T-helper 1 cell treated with Interleukin-12 subunit alpha and Interleukin-12 subunit beta and Interleukin-4 antibody, amounts not matched to agents 30 μg/mL and 1 μg/mL, for 36 hours (primary cell): Measurements from ENCODE around the gene RAVER2.
"Not testable (repeated sequence)": the region's sequence is repeated elsewhere in the genome, so short reads cannot be mapped to it uniquely, and the experiment has no call there.

Experiments
- H3K27ac Mint-ChIP-seq: one replicate; pipeline ENCODE4 v1.8.0; 2021; ENCODE audit warnings: mild to moderate bottlenecking, mixed read lengths
- H3K27me3 Mint-ChIP-seq: one replicate; pipeline ENCODE4 v1.8.0; 2021; ENCODE audit warnings: low read depth, mixed read lengths
- H3K36me3 Mint-ChIP-seq: one replicate; pipeline ENCODE4 v1.8.0; 2021; ENCODE audit warnings: low read depth, mixed read lengths
- H3K4me1 Mint-ChIP-seq: one replicate; pipeline ENCODE4 v1.8.0; 2021; ENCODE audit warnings: low read depth, mixed read lengths
- H3K4me3 Mint-ChIP-seq: one replicate; pipeline ENCODE4 v1.8.0; 2021; ENCODE audit warnings: mild to moderate bottlenecking, moderate library complexity, mixed read lengths
- H3K9me3 Mint-ChIP-seq: one replicate; pipeline ENCODE4 v1.8.0; 2021; ENCODE audit warnings: mixed read lengths

The RAVER2 gene

GRCh38 chr1:64734287-64734652 is 10.6 kb upstream of the RAVER2 start:
- Mint-ChIP-seq H3K36me3 (no peaks in the 10 kb centered on the region), H3K27me3 (peaks cover 3% of the 10 kb centered on the region), H3K9me3 (no peaks in the 10 kb centered on the region), H3K4me3 (no peak overlapping the region), H3K4me1 (no peaks in the 10 kb centered on the region), H3K27ac (no peak overlapping the region)

GRCh38 chr1:64740687-64741086 is 4.2 kb upstream of the RAVER2 start:
- not testable (repeated sequence) for H3K4me1 Mint-ChIP-seq, H3K4me3 Mint-ChIP-seq, H3K9me3 Mint-ChIP-seq, H3K27ac Mint-ChIP-seq, H3K36me3 Mint-ChIP-seq
- peaks cover 26% of the 10 kb centered on the region for H3K27me3 Mint-ChIP-seq

GRCh38 chr1:64743954-64744491 is 852 bp upstream of the RAVER2 start:
- peaks cover 35% of the 10 kb centered on the region for H3K27me3 Mint-ChIP-seq
- H3K9me3 Mint-ChIP-seq: no peaks in the 10 kb centered on the region
- H3K36me3 Mint-ChIP-seq: no peaks in the 10 kb centered on the region
- peaks cover 6% of the 10 kb centered on the region for H3K4me1 Mint-ChIP-seq
- no peak overlapping the region for H3K27ac Mint-ChIP-seq
- peak overlapping the region; percentile 75 for H3K4me3 Mint-ChIP-seq

GRCh38 chr1:64745181-64745985 is 508 bp downstream of the RAVER2 start:
- peaks cover 35% of the 10 kb centered on the region for H3K27me3 Mint-ChIP-seq
- peak overlapping the region; percentile 73 for H3K4me3 Mint-ChIP-seq
- H3K9me3 Mint-ChIP-seq: no peaks in the 10 kb centered on the region
- H3K27ac Mint-ChIP-seq: no peak overlapping the region
- no peaks in the 10 kb centered on the region for H3K36me3 Mint-ChIP-seq
- peaks cover 6% of the 10 kb centered on the region for H3K4me1 Mint-ChIP-seq

- peaks cover 35% of the 10 kb centered on the region for H3K27me3 Mint-ChIP-seq
- peaks cover 6% of the 10 kb centered on the region for H3K4me1 Mint-ChIP-seq
- no peaks in the 10 kb centered on the region for H3K9me3 Mint-ChIP-seq
- H3K27ac Mint-ChIP-seq: no peak overlapping the region
- H3K4me3 Mint-ChIP-seq: peak overlapping the region; percentile 73
- H3K36me3 Mint-ChIP-seq: no peaks in the 10 kb centered on the region
These were observed 1.4 kb downstream of the RAVER2 start for GRCh38 chr1:64745986-64746940.

GRCh38 chr1:64748222-64748621 is 3.3 kb downstream of the RAVER2 start:
- peaks cover 6% of the 10 kb centered on the region for H3K4me1 Mint-ChIP-seq
- peaks cover 34% of the 10 kb centered on the region for H3K27me3 Mint-ChIP-seq
- H3K4me3 Mint-ChIP-seq: no peak overlapping the region
- H3K9me3 Mint-ChIP-seq: no peaks in the 10 kb centered on the region
- H3K36me3 Mint-ChIP-seq: no peaks in the 10 kb centered on the region
- no peak overlapping the region for H3K27ac Mint-ChIP-seq

GRCh38 chr1:64748706-64749105 is 3.8 kb downstream of the RAVER2 start:
- Mint-ChIP-seq H3K27ac (no peak overlapping the region), H3K27me3 (peaks cover 29% of the 10 kb centered on the region), H3K9me3 (no peaks in the 10 kb centered on the region), H3K36me3 (no peaks in the 10 kb centered on the region), H3K4me1 (peaks cover 6% of the 10 kb centered on the region), H3K4me3 (no peak overlapping the region)

- Mint-ChIP-seq H3K4me1 (peaks cover 1% of the 10 kb centered on the region), H3K4me3 (no peak overlapping the region), H3K27ac (no peak overlapping the region), H3K36me3 (no peaks in the 10 kb centered on the region), H3K9me3 (no peaks in the 10 kb centered on the region), H3K27me3 (peaks cover 22% of the 10 kb centered on the region)
These were observed 5.2 kb downstream of the RAVER2 start for GRCh38 chr1:64750092-64750491.

GRCh38 chr1:64750875-64751274 is 6.0 kb downstream of the RAVER2 start:
- Mint-ChIP-seq H3K4me3 (no peak overlapping the region), H3K36me3 (no peaks in the 10 kb centered on the region), H3K4me1 (no peaks in the 10 kb centered on the region), H3K27me3 (peaks cover 21% of the 10 kb centered on the region), H3K9me3 (no peaks in the 10 kb centered on the region), H3K27ac (no peak overlapping the region)

GRCh38 chr1:64754173-64754572 is 9.3 kb downstream of the RAVER2 start:
- Mint-ChIP-seq H3K27me3 (peaks cover 16% of the 10 kb centered on the region), H3K4me3 (no peak overlapping the region), H3K36me3 (no peaks in the 10 kb centered on the region), H3K9me3 (no peaks in the 10 kb centered on the region), H3K27ac (no peak overlapping the region), H3K4me1 (no peaks in the 10 kb centered on the region)

- Mint-ChIP-seq H3K36me3 (no peaks in the 10 kb centered on the region), H3K4me3 (no peak overlapping the region), H3K27ac (no peak overlapping the region), H3K4me1 (no peaks in the 10 kb centered on the region), H3K27me3 (peaks cover 16% of the 10 kb centered on the region), H3K9me3 (no peaks in the 10 kb centered on the region)
These were observed 10.5 kb downstream of the RAVER2 start for GRCh38 chr1:64755361-64755760.

- H3K9me3 Mint-ChIP-seq: no peaks in the 10 kb centered on the region
- H3K27ac Mint-ChIP-seq: no peak overlapping the region
- peaks cover 16% of the 10 kb centered on the region for H3K27me3 Mint-ChIP-seq
- H3K4me1 Mint-ChIP-seq: no peaks in the 10 kb centered on the region
- no peaks in the 10 kb centered on the region for H3K36me3 Mint-ChIP-seq
- H3K4me3 Mint-ChIP-seq: no peak overlapping the region
These were observed 11.9 kb downstream of the RAVER2 start for GRCh38 chr1:64756770-64757169.

- Mint-ChIP-seq H3K4me1 (no peaks in the 10 kb centered on the region), H3K27ac (no peak overlapping the region), H3K4me3 (no peak overlapping the region), H3K36me3 (no peaks in the 10 kb centered on the region), H3K27me3 (peaks cover 16% of the 10 kb centered on the region), H3K9me3 (no peaks in the 10 kb centered on the region)
These were observed 12.3 kb downstream of the RAVER2 start for GRCh38 chr1:64757213-64757612.

GRCh38 chr1:64758233-64758632 is 13.4 kb downstream of the RAVER2 start:
- H3K36me3 Mint-ChIP-seq: no peaks in the 10 kb centered on the region
- peaks cover 11% of the 10 kb centered on the region for H3K27me3 Mint-ChIP-seq
- no peaks in the 10 kb centered on the region for H3K9me3 Mint-ChIP-seq
- no peak overlapping the region for H3K27ac Mint-ChIP-seq
- no peak overlapping the region for H3K4me3 Mint-ChIP-seq
- no peaks in the 10 kb centered on the region for H3K4me1 Mint-ChIP-seq

- Mint-ChIP-seq H3K4me1 (no peaks in the 10 kb centered on the region), H3K27me3 (peaks cover 11% of the 10 kb centered on the region), H3K9me3 (no peaks in the 10 kb centered on the region), H3K4me3 (no peak overlapping the region), H3K27ac (no peak overlapping the region), H3K36me3 (no peaks in the 10 kb centered on the region)
These were observed 15.1 kb downstream of the RAVER2 start for GRCh38 chr1:64759968-64760367.
